Fibroblast of peridontal ligament (primary cell): ENCODE data around the gene MAP4K1.
A peak's percentile ranks its signal among the peaks of the same experiment; 100 is the strongest.
"Not testable (repeated sequence)": the region's sequence is repeated elsewhere in the genome, so short reads cannot be mapped to it uniquely, and the experiment has no call there.

Experiments used
- DNase-seq: peaks from one replicate; pipeline ENCODE4 v3.0.0-alpha.2; 2010; ENCODE audit errors: extremely low read depth

Gene MAP4K1

DNA sequence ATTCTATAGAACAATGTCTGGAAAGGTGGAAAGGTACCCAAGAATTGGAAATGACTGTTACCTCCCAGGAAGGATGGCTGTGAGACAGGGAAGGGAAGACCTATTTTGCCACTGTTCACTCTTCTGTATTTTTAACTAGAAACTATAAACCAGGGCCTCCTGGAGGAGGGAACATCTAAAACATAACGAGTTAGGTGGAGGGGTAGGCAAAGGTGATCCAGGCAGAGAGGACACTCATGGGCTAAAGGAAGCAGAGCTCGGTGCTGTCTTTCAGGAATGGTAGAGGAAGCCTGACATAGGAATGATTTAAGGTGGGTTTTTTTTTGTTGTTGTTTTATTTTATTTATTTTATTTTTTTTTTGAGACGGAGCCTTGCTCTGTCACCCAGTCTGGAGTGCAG is 7.1 kb upstream of the MAP4K1 start:
- DNase-seq = no peak

DNA sequence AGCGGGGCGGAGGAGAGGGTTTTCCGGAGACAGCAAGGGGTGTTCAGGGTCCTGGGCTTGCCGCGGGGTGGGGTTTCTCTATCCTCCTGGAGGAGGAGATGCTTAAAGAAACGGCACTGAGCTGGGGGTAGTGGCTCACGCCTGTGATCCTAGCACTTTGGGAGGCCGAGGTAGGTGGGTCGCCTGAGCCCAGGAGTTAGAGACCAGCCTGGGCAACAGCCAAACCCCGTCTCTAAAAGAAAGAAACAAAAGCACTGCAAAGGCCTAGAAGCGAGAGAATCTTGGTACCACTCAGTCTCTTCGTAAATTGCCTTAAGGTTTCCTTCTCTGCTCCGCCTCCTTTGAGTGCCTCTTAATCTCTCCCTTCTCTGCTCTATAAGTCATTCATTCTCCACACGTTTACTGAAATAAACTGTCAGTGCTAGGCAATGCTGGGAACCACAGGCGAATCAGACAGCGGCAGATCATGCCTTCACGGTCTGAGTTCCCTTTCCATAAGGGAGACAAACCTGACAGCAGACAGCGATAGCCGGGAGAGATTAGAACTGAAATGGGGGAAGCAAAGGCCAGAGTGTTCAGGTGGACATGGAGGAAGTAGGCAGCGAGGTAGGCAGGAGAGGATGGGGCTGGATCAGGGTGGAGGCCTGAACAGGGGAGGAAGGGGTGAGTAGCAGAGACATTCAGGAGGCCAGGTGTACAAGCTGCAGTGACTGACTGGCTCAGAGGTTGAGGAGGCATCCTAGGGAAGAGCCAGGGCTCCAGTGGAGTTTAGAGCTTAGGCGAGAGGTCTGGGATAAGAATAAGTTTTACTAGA is 1.8 kb upstream of the MAP4K1 start:
- peak; percentile 2 for DNase-seq

DNA sequence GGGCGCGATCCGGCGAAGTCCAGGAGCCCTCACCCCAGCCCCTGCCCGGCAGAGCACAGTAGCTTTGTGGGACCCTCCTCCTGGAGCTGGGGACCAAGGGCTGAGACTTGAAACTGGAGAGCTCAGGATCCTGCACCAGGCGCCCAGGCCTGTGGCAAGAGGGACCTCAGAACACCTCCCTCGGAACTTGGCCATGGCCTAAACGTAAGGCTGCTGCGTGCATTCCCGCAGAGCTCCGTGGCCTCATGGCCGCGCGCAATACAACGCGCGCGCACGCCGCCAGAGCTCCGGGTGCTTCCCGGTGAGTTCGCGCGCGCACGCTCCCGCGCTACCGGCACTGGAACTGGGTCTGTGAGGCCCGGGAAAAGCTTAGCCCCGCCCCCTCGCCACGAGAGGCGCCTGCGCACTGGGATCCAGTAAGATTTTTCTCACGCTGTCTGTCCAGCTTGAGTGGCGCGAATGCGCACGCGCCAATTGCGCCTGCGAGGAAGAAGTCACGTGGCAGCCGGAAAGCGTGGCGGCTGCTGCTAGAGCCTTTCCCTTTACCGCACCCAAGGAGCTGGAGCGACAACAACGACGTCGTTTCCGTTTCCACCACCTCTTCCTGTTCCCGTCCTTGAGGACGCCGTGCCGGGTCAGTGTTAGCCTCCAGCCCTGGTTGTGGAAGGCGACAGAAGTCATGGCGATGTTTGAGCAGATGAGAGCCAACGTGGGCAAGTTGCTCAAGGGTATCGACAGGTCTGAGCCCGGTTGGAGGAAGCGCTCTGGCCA is 1.0 kb upstream of the MAP4K1 start, which contains the start of gene EIF3K:
Gene EIF3K, plus strand, starts transcription at position 599 of the 771 bp plus-strand sequence. Its CDS starts 81 bp downstream, at position 680.
- peak; percentile 98 for DNase-seq

DNA sequence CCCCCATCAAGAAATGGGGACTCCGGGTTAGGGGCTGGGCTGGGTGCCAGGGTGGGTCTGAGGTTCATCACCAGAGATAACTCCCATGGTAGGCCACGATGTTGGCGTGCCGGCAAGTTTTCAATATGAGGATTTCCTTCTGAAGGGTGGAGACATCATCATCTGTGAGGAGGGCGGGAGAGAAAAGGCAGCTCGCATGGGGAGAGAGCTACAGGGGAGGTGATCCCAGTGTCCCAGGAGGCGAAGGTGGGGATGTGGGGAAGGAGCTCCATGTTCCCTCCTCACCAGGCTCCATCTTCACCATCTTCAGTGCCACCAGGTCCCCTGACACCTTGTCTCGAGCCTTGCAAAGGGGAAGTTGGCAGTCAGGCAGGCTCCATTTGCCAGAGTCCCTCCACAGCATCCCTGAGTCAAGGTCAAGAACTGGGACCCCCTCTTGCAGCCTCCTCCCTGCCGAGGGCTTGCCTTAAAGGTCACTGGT is 430 bp downstream of the MAP4K1 start:
- DNase-seq = no peak

DNA sequence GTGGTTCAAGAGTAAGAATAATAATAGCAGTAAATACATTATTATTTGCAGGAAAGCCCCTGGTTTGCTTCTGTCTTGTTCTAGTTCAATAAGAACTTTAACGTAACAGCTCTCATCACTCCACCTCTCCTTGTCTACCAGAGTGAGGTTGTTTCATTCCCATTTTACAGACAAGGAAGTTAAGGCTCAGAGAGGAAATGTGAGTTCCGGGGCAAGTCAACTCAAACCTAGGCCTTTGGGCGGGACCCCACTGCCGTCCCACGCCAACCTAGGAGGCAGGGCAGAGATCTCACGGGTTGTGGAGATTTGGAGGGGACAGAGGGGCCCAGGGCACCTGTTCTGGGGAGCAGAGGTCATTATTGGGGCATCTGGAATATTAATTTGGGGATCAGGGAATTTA is 1.5 kb downstream of the MAP4K1 start:
- DNase-seq = no peak

DNA sequence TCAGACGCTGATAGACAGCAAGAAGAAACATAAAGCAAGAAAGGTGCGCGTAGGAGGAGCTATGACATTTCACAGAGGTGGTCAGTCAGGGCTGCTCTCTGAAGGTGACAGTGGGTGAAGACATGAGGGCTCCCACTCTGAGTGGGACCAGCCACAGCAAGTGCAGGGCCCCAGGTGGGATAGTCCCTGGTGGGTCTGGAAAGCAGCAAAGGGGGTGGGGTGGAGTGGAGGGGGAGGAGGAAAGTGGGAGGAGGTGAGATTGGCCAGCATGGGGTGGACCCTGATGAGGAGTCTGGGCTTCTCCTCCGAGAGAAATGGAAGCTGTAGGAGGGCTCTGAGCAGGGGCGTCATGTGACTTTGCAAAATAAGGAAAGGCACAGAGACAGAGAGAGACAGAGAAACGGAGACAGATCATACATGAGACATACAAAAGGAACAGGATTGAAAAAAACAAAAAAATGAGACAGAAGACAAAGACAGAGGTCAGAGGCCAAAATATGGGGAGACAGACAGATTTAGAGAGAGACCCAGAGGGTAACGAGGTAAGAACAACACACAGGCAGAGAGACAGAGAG is 2.7 kb downstream of the MAP4K1 start:
- no peak for DNase-seq

DNA sequence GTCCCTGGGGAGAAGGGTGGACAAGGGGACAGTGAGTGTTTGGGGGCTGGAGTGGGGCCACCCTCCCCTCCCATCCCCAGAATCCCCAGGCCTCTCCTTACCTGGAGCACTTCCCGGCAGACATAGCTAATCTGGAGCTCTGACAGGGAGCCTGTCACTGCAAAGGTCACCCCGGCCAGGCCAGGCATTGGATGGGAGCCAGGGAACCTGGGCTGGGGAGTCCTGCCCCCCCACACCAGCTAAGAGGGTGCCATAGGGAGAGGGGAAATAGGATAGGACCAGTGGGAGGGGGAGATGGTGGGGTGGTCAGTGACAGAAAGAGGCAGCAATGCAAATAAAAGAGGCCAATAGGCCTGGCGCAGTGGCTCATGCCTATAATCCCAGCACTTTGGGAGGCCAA is 3.5 kb downstream of the MAP4K1 start:
- no peak for DNase-seq

DNA sequence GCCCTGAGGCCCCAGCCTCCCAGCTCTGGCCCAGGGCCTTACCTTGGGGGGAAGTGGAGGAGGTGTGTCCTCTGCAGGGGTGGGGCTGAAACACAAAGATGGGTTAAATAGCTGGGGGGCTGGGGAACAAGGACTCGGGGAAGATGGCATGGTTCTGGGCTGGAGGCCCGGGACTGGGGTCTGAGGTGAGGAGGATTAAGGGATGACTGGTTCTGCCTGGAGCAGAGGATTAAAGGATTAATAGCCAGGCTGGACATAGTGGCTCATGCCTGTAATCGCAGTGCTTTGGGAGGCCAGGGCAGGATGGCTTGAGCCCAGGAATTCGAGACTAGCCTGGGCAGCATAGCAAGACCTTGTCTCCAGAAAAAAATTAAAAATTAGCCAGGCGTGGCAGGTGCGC is 11.6 kb downstream of the MAP4K1 start:
- no peak for DNase-seq

DNA sequence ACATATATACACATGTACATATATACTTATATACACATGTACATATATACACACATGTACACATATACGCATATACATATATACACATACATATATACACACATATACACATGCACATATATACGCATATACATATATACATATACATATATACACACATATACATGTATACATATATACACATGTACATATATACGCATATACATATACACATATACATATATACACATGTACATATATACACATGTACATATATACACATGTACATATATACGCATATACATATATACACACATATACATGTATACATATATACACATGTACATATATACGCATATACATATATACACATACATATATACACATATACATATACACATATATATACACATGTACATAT is 14.9 kb downstream of the MAP4K1 start:
- DNase-seq = not testable (repeated sequence)

DNA sequence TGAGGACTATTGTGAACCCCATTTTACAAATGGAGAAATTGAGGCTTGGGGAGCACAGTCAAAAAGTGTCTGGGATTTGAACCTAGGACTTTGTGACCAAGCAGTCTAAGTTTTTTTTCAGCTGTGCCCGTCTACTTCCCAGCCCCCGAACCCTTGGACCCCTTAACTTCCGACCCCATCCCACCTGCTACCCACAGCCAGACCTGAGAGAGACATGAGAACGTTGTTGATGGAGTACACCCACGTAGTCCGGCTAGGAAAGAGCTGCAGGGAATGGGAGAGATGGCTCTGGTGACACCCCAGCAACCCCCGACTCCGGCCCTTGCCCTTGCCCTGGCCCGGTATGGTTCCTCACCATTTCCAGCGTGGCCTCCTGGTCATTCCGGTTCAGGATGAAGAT is 18.0 kb downstream of the MAP4K1 start:
- DNase-seq = no peak

DNA sequence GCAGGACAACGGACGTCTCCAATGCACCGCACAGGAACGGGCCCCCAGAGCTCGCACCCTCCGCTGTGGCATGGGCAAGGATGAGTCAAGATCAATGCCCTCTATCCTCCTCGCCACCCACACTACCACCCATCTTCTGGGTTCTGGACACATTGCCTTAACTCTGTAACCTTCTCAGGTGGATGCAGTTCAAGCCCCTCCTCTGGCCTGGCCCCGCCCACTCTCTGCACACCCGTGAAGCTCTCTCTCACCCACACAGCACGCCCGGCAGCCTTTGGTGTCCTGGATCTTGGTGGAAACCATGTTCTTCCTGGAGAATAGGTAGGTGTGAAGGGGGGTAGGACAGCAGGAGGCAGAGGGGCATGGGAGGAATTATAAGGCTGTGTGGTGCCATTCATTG is 20.7 kb downstream of the MAP4K1 start:
- no peak for DNase-seq

DNA sequence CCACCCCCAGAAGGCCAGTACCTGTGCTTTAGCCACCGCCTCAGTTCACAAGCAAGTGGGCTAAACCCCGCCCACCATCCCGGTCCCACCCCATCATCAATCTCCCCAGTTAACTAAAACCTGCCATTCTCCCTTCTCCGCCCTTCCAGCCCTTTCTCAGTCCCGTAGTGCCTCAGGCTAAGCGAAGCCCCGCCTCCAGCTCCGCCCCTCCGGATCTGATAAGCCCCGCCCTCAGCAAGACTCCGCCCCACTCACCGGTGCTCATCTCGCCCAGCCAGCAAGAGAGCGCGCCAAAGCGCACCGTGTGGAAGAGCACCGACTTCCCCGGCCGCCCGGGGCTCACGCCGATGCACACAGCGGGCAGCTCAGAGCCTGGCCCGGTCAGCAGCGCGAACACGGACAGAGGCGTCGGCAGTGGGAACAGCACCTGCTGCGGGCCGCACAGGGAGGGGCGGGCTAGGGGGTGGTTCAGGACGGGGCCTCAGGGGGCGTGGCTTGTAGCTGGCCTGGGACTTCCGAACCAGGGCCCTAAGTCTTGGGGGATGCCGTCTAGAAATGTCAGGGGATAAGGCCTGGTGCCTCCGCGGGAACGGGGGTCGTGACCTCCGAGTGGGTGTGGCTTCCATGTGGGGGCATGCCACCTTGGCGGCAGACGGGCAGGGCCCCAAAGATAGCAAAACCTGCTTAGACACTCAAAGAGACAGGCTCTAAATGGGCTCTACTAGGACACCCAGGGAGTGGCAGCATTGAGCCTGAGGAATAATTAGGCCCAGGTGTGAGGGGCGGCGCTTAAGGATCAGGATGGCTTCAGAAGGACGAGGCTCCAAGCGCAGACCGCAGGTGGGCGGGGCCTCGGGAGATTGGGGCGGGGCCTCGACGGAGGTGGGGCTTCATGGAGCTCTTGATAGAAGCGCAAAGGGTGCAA is 21.4 kb downstream of the MAP4K1 start:
- no peak for DNase-seq

DNA sequence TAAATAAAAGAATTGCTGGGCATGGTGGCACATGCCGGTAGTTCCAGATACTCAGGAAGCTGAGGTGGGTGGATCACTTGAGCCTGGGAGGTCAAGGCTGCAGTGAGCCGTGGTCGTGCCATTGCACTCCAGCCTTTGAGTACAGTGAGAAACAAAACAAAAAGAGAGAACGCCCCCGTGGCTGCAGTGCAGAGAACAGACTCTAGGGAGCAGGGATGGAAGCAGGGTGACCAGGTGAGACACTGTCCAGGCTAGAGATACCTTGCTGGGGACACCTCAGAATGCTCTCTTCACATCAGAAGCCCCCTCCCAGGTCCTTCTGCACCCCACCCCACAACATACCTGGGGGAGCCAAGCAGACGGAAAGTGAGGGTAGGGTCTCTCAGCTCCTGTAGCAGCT is 24.8 kb downstream of the MAP4K1 start:
- DNase-seq = no peak

DNA sequence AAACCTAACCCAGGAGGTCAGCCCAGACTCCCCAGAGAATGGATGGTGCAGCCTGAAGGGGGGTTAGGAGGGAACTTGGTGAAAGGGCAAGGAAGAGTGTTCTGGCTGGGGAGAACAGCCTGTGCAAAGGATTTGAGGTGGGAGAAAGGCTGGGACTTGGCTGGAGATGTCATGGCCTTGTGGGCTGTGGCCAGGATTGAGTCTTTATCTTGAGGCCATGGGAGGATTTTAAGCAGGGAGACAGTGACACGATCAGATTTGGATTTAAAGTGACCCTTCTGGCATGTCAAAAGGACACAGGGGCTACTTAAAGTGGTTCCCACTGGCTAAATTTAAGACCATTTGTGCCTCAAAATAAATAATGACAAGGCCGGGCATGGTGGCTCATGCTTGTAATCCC is 29.7 kb downstream of the MAP4K1 start:
- no peak for DNase-seq

DNA sequence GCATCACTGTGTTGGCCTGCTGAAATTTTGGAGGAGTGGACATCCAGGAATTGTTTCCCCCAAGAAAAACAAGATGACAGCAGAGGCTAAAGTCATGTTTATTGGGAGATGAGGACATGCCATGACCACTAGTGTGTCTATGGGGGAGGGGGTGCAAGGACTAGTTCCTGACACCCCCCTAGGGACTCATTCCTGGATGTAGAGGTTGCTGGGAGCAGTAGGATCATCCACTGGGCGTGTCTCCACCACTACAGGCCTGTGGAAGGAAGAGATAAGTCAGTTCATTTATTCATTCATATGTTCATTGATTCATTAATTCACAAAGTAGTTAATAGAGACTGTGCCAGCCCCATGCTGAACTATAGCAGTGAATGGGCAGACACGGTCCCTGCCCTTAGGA is 30.2 kb downstream of the MAP4K1 start:
- no peak for DNase-seq

DNA sequence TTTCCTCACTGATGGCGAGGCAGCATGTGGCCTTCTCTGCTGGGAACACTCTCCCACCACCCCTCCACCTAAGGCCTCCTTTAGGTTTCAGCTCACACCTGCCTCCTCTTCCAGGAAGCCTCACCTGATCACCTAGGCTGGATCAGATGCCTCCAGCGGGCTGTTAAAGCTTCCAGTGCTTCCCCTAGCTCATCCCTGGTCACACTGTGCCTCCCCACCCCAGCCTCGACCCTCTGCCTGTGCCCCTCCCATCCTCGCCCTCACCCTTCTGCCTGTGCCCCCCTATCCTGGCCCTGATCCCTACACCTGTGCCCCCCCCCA is 33.8 kb downstream of the MAP4K1 start:
- DNase-seq = no peak

DNA sequence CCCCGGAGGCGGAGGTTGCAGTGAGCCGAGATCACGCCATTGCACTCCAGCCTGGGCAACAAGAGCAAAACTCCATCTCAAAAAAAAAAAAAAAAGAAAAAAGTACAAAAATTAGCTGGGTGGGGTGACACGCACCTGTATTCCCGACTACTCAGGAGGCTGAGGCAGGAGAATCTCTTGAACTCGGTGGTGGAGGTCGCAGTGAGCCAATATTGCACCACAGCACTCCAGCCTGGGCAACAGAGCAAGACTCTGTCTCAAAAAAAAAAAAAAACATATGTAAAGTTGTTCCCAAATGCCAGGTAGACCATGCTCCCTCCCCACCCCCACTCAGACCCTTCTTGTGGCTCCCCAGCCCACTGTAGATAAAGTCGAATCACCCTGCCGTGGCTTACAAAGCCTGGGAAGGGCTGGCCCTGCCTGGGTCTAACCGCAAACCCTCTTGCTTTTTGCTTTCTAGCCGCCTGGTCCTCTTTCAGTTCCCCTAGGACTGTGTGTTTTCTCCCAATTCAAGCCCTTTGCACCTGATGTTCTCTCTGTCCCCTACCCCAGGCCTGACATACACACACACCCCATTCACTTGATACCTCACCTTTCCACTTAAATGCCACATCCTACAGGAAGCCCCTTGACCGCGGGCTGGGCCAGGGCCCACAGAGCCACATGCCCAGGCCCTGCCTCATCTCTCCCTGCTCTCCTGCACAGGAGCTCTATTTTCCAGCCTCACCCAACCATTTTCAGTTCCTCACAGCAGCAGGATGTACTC is 34.4 kb downstream of the MAP4K1 start:
- no peak for DNase-seq

DNA sequence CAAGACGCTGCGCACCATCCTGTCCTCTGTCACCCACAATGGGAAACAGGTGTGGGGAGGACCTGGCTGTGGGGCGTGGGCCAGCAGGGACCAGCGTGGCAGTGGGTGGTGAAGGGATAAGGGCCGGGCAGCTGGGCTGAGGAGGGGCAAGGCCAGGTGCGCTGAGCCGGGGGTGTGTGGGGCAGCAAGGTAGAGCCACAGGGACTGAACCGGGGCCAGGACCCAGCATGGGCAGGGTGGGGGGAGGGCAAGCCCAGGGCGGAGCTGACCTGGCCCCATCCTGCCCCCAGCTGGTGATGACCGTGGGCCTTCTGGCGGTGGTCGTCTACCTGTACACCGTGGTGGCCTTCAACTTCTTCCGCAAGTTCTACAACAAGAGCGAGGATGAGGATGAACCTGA is 37.7 kb downstream of the MAP4K1 start:
- DNase-seq = no peak

DNA sequence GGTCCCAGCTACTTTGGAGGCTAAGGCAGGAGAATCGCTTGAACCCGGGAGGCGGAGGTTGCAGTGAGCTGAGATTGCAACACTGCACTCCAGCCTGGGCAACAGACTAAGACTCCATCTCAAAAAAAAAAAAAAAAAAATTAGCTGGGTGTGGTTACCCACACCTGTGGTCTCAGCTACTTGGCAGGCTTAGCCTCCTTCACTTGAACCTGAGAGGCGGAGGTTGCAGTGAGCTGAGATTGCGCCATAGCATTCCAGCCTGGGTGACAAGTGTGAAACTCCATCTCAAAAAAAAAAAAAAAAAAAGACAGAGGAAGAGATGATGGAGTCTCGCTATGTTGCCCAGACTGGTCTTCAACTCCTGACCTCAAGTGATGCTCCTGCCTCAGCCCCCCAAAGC is 38.4 kb downstream of the MAP4K1 start:
- DNase-seq = not testable (repeated sequence)

DNA sequence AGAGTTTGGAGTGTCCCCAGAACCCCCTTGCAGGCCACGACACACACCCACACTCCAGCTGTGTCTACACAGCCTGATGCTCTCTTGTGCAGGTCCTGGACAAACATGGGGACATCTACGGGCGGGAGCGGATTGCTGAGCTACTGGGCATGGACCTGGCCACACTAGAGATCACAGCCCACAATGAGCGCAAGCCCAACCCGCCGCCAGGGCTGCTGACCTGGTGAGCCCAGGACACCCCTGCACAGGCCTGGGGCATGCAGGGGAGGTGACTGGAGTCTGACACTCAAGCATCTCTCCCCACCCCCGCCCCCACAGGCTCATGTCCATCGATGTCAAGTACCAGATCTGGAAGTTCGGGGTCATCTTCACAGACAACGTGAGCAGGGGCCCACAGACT is 39.9 kb downstream of the MAP4K1 start:
- DNase-seq = no peak

DNA sequence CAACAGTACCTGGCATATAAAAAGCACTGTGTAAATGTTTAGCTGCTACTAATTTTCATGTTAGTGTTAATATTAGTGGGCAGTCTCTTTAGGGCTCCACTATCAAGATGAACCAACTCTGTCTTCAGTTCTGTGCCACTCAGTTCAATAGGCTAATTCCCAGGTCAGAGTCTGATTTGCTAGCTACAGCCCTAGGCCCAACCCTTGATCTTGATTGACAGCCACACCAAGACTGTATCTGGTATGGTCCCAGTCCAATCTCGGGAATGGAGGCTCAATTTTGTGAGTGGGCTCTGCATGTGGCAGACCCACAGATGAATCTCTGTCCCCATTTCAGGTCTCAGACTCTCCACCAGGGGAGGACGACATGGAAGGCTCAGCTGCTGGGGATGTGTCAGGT is 46.1 kb downstream of the MAP4K1 start:
- no peak for DNase-seq
